Measurements from ENCODE around the gene APOC3. TPM values are rescaled to one million over a fixed set of nuclear protein-coding genes. Genes with fewer than 3 reads are reported as not detected.
A peak's percentile ranks its signal among the peaks of the same experiment; 100 is the strongest.

APOC3 gene
- not detected for total RNA-seq

DNA sequence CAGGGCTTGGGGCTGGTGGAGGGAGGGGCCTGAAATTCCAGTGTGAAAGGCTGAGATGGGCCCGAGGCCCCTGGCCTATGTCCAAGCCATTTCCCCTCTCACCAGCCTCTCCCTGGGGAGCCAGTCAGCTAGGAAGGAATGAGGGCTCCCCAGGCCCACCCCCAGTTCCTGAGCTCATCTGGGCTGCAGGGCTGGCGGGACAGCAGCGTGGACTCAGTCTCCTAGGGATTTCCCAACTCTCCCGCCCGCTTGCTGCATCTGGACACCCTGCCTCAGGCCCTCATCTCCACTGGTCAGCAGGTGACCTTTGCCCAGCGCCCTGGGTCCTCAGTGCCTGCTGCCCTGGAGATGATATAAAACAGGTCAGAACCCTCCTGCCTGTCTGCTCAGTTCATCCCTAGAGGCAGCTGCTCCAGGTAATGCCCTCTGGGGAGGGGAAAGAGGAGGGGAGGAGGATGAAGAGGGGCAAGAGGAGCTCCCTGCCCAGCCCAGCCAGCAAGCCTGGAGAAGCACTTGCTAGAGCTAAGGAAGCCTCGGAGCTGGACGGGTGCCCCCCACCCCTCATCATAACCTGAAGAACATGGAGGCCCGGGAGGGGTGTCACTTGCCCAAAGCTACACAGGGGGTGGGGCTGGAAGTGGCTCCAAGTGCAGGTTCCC, at the start of gene APOC3:
Gene APOC3, plus strand, starts transcription at position 383 of the 659 bp plus-strand sequence. CDS start 676 bp downstream, outside the sequence.
- H3K9me3 ChIP-seq, result no peaks in the 10 kb centered on the region
- no peak within 1 kb of the TSS for H3K4me3 ChIP-seq (replicated peaks in 1 of 3)
- H3K27ac ChIP-seq, result no peak within 1 kb of the TSS
- TF ChIP-seq, protein P1, sequence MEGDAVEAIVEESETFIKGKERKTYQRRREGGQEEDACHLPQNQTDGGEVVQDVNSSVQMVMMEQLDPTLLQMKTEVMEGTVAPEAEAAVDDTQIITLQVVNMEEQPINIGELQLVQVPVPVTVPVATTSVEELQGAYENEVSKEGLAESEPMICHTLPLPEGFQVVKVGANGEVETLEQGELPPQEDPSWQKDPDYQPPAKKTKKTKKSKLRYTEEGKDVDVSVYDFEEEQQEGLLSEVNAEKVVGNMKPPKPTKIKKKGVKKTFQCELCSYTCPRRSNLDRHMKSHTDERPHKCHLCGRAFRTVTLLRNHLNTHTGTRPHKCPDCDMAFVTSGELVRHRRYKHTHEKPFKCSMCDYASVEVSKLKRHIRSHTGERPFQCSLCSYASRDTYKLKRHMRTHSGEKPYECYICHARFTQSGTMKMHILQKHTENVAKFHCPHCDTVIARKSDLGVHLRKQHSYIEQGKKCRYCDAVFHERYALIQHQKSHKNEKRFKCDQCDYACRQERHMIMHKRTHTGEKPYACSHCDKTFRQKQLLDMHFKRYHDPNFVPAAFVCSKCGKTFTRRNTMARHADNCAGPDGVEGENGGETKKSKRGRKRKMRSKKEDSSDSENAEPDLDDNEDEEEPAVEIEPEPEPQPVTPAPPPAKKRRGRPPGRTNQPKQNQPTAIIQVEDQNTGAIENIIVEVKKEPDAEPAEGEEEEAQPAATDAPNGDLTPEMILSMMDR (IDR thresholded peaks at IDR 0.05), result no peak
- no peak for TF ChIP-seq POLR2A (IDR thresholded peaks at IDR 0.05)
- no peaks in the 10 kb centered on the region for H3K36me3 ChIP-seq
- peaks cover 10 to 18% of the 10 kb centered on the region in 2 donors for H3K4me1 ChIP-seq
- intact Hi-C loops (cut with DNase I), result no loop called here
- WGBS, 2 donors, result 66 to 68% methylated on average over 7 to 8 of the region's 9 CpGs
- H3K27me3 ChIP-seq, result no peaks in the 10 kb centered on the region
- DNase-seq, result no peak

DNA sequence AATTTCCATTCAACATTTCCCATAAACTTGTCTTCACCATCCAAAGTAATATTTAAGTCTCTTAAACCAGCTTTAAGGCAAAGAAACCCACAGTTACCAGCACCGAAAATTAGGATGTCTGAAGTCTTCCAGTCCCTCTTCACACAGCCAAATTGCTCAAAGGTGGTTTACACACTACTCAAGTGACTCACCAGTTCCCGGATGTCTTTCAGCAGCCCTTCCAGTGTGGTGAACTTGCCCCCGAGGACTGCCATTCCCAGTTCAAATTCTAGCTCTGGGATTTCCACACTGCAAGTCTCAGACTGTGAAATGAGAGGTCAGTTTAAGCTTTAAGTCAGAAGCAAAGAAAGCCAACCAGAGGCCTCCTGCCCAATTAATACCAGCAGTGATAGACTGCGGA, 47.0 kb upstream of the APOC3 start:
- no peak overlapping the region for H3K4me3 ChIP-seq (replicated peaks in 1 of 3)
- H3K27ac ChIP-seq, result no peak overlapping the region
- no peaks in the 10 kb centered on the region for H3K27me3 ChIP-seq
- WGBS, 2 donors, result 93 to 99% methylated on average over 4 of the region's 4 CpGs
- TF ChIP-seq POLR2A (IDR thresholded peaks at IDR 0.05), result no peak
- TF ChIP-seq, protein P1 (IDR thresholded peaks at IDR 0.05), result no peak
- DNase-seq, result no peak
- intact Hi-C loops (cut with DNase I), result no loop called here
- peaks cover 0 to 12% of the 10 kb centered on the region in 2 donors for H3K4me1 ChIP-seq
- no peaks in the 10 kb centered on the region for H3K9me3 ChIP-seq
- peaks cover 76 to 78% of the 10 kb centered on the region in 2 donors for H3K36me3 ChIP-seq

DNA sequence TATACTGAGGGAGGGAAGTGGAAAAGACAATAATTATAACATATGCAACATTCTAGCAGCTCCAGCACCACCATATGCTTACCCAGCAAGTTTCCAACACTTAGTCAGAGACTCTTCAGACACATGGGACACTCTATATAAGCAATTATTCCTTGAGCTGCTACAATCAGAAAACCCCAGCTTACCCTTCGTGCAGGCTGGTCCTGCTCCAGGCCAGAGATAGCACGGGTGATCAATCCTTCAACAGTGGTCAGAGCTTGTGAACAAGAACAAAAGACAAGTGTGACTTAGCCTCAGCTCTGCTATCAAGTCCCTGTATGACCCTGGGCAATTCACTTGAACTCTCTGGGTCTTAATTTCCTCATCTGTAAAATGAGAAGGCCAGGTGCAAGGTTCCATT, 43.4 kb upstream of the APOC3 start:
- 87 to 95% methylated on average over 2 of the region's 2 CpGs for WGBS, 2 donors
- H3K36me3 ChIP-seq, result peaks cover 43 to 47% of the 10 kb centered on the region in 2 donors
- peaks cover 8 to 22% of the 10 kb centered on the region in 2 donors for H3K4me1 ChIP-seq
- no peaks in the 10 kb centered on the region for H3K27me3 ChIP-seq
- H3K4me3 ChIP-seq (replicated peaks in 1 of 3), result no peak overlapping the region
- H3K27ac ChIP-seq, result no peak overlapping the region
- TF ChIP-seq, protein P1 (IDR thresholded peaks at IDR 0.05), result no peak
- TF ChIP-seq POLR2A (IDR thresholded peaks at IDR 0.05), result no peak
- intact Hi-C loops (cut with DNase I), result no loop called here
- DNase-seq, result no peak
- no peaks in the 10 kb centered on the region for H3K9me3 ChIP-seq

DNA sequence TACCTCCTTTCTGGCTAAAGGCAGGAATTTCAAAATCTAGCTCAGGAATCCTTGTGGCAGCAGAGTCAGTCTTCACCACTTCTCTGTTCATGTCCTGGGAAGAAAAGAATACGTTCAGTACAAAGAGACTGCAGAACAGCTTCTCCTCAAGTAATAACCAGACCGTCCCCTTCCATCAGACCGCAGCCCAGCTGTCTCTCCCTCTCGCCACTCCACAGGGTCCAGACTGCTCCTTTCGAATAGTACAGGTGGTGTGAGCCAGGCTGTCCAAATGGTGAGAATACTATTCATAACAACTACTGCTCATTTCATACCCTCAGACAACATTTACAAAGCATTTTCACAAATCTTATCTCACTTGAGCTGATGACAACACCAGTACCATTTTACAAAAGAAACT, 42.7 kb upstream of the APOC3 start:
- Histone ChIP-seq H3K9me3 (no peaks in the 10 kb centered on the region), H3K4me3 (replicated peaks in 1 of 3) (peak overlapping the region; percentile 84 to 93 (median 92)), H3K27me3 (no peaks in the 10 kb centered on the region), H3K36me3 (peaks cover 38 to 41% of the 10 kb centered on the region in 2 donors), H3K27ac (no peak overlapping the region), H3K4me1 (peaks cover 13 to 29% of the 10 kb centered on the region in 2 donors)
- TF ChIP-seq POLR2A (IDR thresholded peaks at IDR 0.05), result no peak
- TF ChIP-seq, protein P1 (IDR thresholded peaks at IDR 0.05), result no peak
- no peak for DNase-seq
- intact Hi-C loops (cut with DNase I), result no loop called here
- WGBS, 2 donors, result 61 to 63% methylated on average over 5 of the region's 5 CpGs

DNA sequence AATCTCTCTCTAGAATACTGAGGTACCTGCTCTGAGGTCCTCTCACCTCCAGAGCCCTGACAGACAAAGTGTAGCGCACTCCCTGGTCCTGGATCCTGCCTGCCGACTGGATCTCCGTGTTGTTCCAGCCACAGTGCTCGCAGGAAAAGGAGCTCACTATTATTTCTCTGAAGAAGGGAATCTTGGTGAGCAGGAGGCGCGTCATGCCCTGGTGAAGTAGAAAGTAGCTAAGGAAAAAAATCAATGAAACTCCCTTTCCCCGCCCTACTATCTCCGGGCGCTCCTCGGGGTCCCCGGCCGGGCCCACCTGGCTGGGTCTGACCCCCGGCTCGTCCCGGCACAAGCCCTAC, 42.3 kb upstream of the APOC3 start:
- no peaks in the 10 kb centered on the region for H3K27me3 ChIP-seq
- peak overlapping the region; percentile 84 to 93 (median 92) for H3K4me3 ChIP-seq (replicated peaks in 1 of 3)
- peak overlapping the region; percentile 72 to 84 (median 82) for H3K27ac ChIP-seq
- TF ChIP-seq, protein P1 (IDR thresholded peaks at IDR 0.05), result no peak
- no peak for TF ChIP-seq POLR2A (IDR thresholded peaks at IDR 0.05)
- 2% methylated on average over 7 to 15 of the region's 15 CpGs for WGBS, 2 donors
- H3K36me3 ChIP-seq, result peaks cover 33 to 36% of the 10 kb centered on the region in 2 donors
- DNase-seq, result peak in 1 of 2 donors; percentile 30
- no peaks in the 10 kb centered on the region for H3K9me3 ChIP-seq
- intact Hi-C loops (cut with DNase I), result no loop called here
- peaks cover 13 to 32% of the 10 kb centered on the region in 2 donors for H3K4me1 ChIP-seq

Measured in thyroid gland (tissue), 4 donors.